Panc1 (cell line): ENCODE data around the gene CRNKL1. TPM values are rescaled to one million over a fixed set of nuclear protein-coding genes. Genes with fewer than 3 reads are reported as not detected.
"Not testable (repeated sequence)": the region's sequence is repeated elsewhere in the genome, so short reads cannot be mapped to it uniquely, and the experiment has no call there.

ENCODE experiments used
- ATAC-seq: fragments of 200-7000 bp; cut with Tn5 transposase; 2 replicates; pipeline ENCODE4 v1.9.1; 2020; ENCODE audit warnings: mild to moderate bottlenecking, moderate library complexity
- BruUV-seq: library from RNA; stranded (reverse); fragments of 400-500 nt; replicated peaks from 2 replicates; lab custom pipeline; 2021; lab: Mats Ljungman, UMichigan
- CTCF ChIA-PET: fragments of 300-600 bp; sonication (Branson Sonifier 250); formaldehyde crosslinking; loops from one replicate; lab custom pipeline; 2022; ENCODE audit warnings: antibody characterized with exemption; lab: Charles Lee
- POLR2A ChIA-PET: fragments of 300-600 bp; sonication (Branson Sonifier 250); formaldehyde crosslinking; loops from one replicate; lab custom pipeline; 2022; ENCODE audit warnings: antibody characterized with exemption; lab: Charles Lee
- DNase-seq: peaks from one replicate; pipeline ENCODE4 v3.0.0-alpha.2; 2010; ENCODE audit warnings: low read depth, low spot score
- H3K27ac ChIP-seq: 2 replicates; pipeline ENCODE4 v1.5.1; 2011; ENCODE audit warnings: mild to moderate bottlenecking, low read length, inconsistent platforms
- H3K27me3 ChIP-seq: fragments of 200-500 bp; sonication (Bioruptor generic); 2 replicates; pipeline ENCODE4 v1.6.0; 2014; ENCODE audit warnings: low read length, inconsistent platforms; ENCODE audit not compliant: control insufficient read depth, insufficient read depth
- H3K36me3 ChIP-seq: fragments of 200-500 bp; sonication (Bioruptor generic); 2 replicates; pipeline ENCODE4 v1.5.1; 2014; ENCODE audit warnings: inconsistent platforms, mild to moderate bottlenecking, low read length, moderate library complexity; ENCODE audit not compliant: control insufficient read depth, insufficient read depth
- H3K4me1 ChIP-seq: 2 replicates; pipeline ENCODE4 v1.5.1; 2011; ENCODE audit warnings: inconsistent platforms, mild to moderate bottlenecking, low read length, moderate library complexity; ENCODE audit not compliant: control insufficient read depth, insufficient read depth
- H3K4me3 ChIP-seq, 2 experiments: 2 replicates each; pipeline ENCODE4 v1.5.1; 2011 to 2012; ENCODE audit warnings: low read depth in 2 of 2, low read length in 2 of 2, mild to moderate bottlenecking in 2 of 2, inconsistent platforms in 1 of 2, moderate library complexity in 1 of 2
- H3K9me3 ChIP-seq: fragments of 200-500 bp; sonication (Bioruptor generic); 2 replicates; pipeline ENCODE4 v1.5.1; 2014; ENCODE audit warnings: low read depth, mild to moderate bottlenecking, inconsistent platforms, low read length, moderate library complexity; ENCODE audit not compliant: control insufficient read depth, insufficient read depth
- CTCF ChIP-seq: fragments of 450-650 bp; IDR thresholded peaks from 2 replicates; pipeline ENCODE4 v1.5.1; 2017; ENCODE audit warnings: mild to moderate bottlenecking
- POLR2AphosphoS5 ChIP-seq: IDR thresholded peaks from 2 replicates; pipeline ENCODE4 v1.6.1; 2012; ENCODE audit warnings: mild to moderate bottlenecking, low read depth, low read length, moderate library complexity
- SIN3A ChIP-seq: IDR thresholded peaks from 2 replicates; pipeline ENCODE4 v1.6.1; 2012; ENCODE audit warnings: low read depth, mild to moderate bottlenecking, low read length, moderate library complexity, borderline replicate concordance; ENCODE audit not compliant: insufficient read depth
- TCF7L2 ChIP-seq: IDR thresholded peaks from 2 replicates; pipeline ENCODE4 v1.6.1; 2011; ENCODE audit warnings: mild to moderate bottlenecking, low read depth, low read length, inconsistent platforms
- in situ Hi-C: cut with HindIII; loops from 2 replicates; pipeline ENCODE4 v1.10.0; 2016; ENCODE audit warnings: low sequenced_read_pairs, low pct_unique_long_range_greater_than_20kb
- intact Hi-C: fragments of 100-400 bp; cut with micrococcal nuclease; formaldehyde crosslinking; loops from one replicate; pipeline ENCODE4 v1.10.0; 2022; ENCODE audit not compliant: unreplicated experiment
- total RNA-seq: library from RNA; stranded (reverse); gene quantifications from one replicate; pipeline ENCODE4 v1.2.1, GENCODE V29; 2021; ENCODE audit not compliant: unreplicated experiment
- TF ChIP-seq, protein P1 (sequence below), 2 experiments: IDR thresholded peaks; 2 replicates each; pipeline ENCODE4 v1.6.1; 2011 to 2012; ENCODE audit warnings: low read depth in 2 of 2, control low read depth in 1 of 2, low read length in 1 of 2, mild to moderate bottlenecking in 1 of 2, moderate library complexity in 1 of 2; ENCODE audit not compliant: insufficient read depth in 1 of 2

The CRNKL1 gene
- total RNA-seq, 1 experiment from 2014 or later: 16.4 TPM

DNA sequence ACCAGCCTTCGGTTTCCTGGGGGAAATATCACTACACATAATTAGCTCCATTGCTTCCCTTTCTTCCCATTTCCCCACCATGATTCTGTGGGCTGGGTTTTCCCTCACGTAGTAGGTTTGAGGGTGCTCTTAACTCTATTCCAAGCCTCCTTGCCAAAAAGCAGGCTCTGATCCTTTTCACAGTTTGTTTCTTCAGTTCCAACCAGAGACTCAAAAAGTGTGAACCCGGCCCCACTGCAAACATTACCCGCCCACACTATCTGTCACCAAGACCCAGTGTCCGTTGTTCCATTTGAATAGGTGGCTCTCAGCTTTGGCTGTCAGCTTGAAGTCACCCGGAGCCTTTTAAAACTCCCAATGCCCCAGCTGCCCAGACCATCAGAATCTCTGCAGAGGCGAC, 46.9 kb downstream of the CRNKL1 start:
- intact Hi-C loops: no loop called here
- Histone ChIP-seq H3K9me3 (no peaks in the 10 kb centered on the region), H3K27me3 (no peaks in the 10 kb centered on the region), H3K4me1 (peaks cover 3% of the 10 kb centered on the region; the same call in 1 of the 2 replicates), H3K4me3 (no peak overlapping the region), H3K36me3 (no peaks in the 10 kb centered on the region), H3K27ac (no peak overlapping the region)
- TF ChIP-seq POLR2AphosphoS5 (no peak), CTCF (no peak), SIN3A (no peak), TCF7L2 (no peak)
- TF ChIP-seq, protein P1, sequence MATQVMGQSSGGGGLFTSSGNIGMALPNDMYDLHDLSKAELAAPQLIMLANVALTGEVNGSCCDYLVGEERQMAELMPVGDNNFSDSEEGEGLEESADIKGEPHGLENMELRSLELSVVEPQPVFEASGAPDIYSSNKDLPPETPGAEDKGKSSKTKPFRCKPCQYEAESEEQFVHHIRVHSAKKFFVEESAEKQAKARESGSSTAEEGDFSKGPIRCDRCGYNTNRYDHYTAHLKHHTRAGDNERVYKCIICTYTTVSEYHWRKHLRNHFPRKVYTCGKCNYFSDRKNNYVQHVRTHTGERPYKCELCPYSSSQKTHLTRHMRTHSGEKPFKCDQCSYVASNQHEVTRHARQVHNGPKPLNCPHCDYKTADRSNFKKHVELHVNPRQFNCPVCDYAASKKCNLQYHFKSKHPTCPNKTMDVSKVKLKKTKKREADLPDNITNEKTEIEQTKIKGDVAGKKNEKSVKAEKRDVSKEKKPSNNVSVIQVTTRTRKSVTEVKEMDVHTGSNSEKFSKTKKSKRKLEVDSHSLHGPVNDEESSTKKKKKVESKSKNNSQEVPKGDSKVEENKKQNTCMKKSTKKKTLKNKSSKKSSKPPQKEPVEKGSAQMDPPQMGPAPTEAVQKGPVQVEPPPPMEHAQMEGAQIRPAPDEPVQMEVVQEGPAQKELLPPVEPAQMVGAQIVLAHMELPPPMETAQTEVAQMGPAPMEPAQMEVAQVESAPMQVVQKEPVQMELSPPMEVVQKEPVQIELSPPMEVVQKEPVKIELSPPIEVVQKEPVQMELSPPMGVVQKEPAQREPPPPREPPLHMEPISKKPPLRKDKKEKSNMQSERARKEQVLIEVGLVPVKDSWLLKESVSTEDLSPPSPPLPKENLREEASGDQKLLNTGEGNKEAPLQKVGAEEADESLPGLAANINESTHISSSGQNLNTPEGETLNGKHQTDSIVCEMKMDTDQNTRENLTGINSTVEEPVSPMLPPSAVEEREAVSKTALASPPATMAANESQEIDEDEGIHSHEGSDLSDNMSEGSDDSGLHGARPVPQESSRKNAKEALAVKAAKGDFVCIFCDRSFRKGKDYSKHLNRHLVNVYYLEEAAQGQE (IDR thresholded peaks at IDR 0.05; ENCODE audit: insufficient read depth in 1 of 2, low read depth in 2 of 2, low read length in 1 of 2): no peak
- DNase-seq (no peak), ATAC-seq (no peak)
- in situ Hi-C loops: no loop called here
- no TSS peak for BruUV-seq
- ChIA-PET POLR2A (no interaction called here), CTCF (no interaction called here)

- H3K36me3 ChIP-seq, CTCF ChIA-PET, DNase-seq, BruUV-seq, H3K27ac ChIP-seq, H3K4me3 ChIP-seq, in situ Hi-C loops, ATAC-seq, H3K27me3 ChIP-seq, H3K4me1 ChIP-seq, intact Hi-C loops, POLR2A ChIA-PET, H3K9me3 ChIP-seq: not testable (repeated sequence)
These were observed 48.3 kb downstream of the CRNKL1 start for GRCh38 chr20:20003955-20004322.

GRCh38 chr20:20003031-20003954, 49.0 kb downstream of the CRNKL1 start:
- BruUV-seq: no TSS peak
- intact Hi-C loops: no loop called here
- Histone ChIP-seq H3K27me3 (no peaks in the 10 kb centered on the region), H3K36me3 (no peaks in the 10 kb centered on the region; the same call in 1 of the 2 replicates), H3K27ac (no peak overlapping the region), H3K4me3 (no peak overlapping the region), H3K4me1 (0 out of 2 replicates have a peak, but pooled peaks cover 4% of the 10 kb centered on the region), H3K9me3 (no peaks in the 10 kb centered on the region)
- ChIA-PET CTCF (no interaction called here), POLR2A (no interaction called here)
- in situ Hi-C loops: no loop called here
- TF ChIP-seq CTCF (no peak), SIN3A (no peak), POLR2AphosphoS5 (no peak), TCF7L2 (no peak)
- TF ChIP-seq, protein P1 (IDR thresholded peaks at IDR 0.05; ENCODE audit: insufficient read depth in 1 of 2, low read depth in 2 of 2, low read length in 1 of 2): no peak
- DNase-seq (no peak), ATAC-seq (no peak)
